ENCODE data around the gene TMEM161B.

GRCh38 chr5:88235346-88235745 lies 33.3 kb downstream of the TMEM161B start:
- no peak for TF ChIP-seq CTCF (IDR thresholded peaks at IDR 0.05)
- no peak for TF ChIP-seq EP300 (IDR thresholded peaks at IDR 0.05)
- no peak for TF ChIP-seq POLR2A (IDR thresholded peaks at IDR 0.05; ENCODE audit: low read depth)
